HK-2 (cell line): Measurements from ENCODE around the gene MRPL53.
"Not testable (repeated sequence)": the region's sequence is repeated elsewhere in the genome, so short reads cannot be mapped to it uniquely, and the experiment has no call there.

ENCODE experiments used
- DNase-seq: peaks from one replicate; pipeline ENCODE4 v3.0.0-alpha.2; 2018; ENCODE audit not compliant: unreplicated experiment

MRPL53 gene

DNA sequence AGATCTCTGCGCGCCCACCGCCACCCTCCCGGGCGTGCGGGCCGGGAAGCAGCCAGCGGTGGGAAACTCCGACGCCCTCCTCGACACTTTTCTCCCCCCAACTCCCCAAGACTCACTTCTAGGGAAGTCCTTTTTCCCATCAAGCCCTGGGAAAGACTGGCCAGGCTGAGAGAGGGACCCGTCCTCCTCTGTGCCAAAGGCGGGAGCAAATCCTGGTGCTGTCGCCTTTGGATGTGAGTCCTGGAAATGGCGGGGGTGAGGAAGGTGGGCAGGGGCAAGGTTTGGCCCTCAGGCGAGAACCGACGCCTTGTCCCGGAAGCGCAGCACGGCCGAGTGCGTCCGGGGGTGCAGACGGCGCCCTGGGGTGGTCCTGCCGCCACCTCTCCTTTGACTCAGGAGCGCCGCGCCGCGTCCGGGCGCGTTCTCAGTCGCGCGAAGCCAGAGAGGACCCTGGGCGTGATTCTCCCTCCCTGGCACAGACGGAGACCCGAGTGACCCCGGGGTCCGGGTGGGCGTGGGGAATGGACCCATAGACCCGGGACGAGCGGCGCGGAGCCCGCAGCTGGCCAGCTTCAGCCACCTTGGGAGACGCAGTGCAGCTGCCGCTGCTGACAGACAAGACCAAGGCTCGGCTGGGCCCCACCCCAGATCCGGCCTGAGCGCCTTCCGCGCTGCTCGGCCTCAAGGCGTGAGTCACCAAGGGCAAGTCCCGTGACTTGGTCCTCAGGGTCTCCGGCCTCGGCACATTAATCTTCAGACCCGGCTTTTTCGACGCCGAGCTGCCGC lies 30.4 kb upstream of the MRPL53 start:
- DNase-seq = peak; percentile 87

DNA sequence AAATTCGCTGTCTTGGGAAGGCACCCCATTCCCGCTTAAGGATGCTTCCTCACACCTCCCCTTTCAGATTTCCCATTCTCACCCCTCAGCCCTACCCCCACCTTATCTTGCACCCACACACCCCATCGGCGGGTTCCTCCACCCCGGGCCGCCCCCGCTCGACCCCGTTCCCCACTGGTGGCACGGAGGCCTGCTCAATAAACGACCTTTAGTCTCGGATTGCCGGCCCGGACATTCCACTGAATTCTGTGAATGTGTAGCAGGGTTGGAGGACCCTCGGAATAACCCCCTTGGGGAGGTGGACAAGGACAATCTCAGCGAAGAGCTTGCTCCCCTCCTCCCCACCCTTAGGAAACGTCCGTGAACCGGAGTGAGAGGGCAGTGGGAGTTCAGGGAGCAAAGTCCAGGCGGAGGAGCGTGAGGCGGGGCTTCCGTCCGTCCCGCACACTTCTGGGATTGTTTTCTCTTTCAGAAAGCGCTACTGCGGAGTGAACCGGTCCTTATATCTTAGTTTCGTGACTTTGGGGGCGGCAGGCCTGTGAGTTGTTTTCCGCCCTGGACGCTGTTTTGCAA lies 29.8 kb upstream of the MRPL53 start:
- DNase-seq = no peak

DNA sequence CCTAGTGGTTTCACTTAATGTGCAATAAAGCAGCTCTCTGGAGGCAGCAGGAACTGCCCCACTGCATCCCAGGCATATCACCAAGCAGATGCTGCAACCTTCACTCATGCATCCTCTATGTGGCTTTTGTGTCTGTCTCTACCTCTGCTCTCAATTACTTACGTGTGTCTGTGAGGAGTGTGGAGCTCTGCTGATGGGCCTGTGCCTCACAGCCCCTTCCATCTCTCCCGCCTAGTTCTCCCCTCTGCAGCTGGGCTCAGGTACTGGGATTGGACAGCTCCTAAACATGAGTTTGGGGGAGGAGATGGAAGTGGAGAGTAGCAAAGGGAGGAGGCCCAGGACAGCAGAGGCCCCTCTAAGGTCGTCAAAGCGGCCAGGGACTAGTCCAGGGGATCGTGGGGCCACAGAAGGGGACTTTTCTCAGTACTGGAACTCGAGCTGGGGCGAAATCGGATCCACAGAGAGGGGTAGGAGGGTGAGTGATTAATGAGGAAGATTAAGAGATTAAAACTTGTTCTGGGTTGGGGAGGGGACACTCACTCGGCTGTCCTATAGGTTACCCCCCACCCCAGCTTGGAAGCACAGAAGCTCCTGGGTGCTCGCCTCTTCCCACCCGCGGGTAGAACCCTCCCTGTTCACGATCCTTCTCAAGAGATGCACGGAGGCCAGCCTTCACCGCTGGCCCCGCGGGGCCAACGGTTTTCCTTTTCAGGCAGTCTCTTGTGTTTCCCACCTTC lies 29.0 kb upstream of the MRPL53 start:
- no peak for DNase-seq

GRCh38 chr2:74500578-74500946 lies 28.1 kb upstream of the MRPL53 start:
- DNase-seq = no peak

DNA sequence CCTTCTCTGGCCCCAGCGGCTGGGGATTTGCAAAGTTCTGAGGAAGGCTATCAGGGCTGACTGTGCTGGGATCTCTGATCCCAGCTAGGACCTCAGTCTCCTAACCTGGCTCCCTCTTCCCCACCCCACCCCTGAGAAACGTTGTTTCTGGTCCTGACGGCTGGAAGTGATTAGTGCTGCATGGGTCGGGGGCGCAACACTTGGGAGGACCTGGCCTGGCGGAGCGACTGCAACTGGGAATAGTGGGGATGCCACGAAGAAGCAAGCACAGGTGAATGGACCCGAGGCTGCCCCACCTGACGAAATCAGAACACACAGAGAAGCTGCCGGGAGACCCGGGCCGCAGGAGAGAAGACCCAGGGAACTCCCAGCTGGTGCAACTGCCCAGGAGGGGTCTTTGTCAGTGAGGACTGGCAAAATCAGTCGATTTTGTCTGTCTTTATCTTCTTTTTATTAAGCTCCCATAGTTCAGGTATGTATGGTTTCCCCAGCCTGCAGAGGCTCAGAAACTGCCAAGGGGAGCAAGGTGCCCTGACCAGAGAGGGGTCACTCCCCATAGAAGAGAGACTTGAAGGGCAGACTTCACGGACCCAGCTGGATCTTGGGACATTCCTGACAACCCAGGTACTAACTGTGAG lies 27.6 kb upstream of the MRPL53 start:
- DNase-seq = no peak

GRCh38 chr2:74499267-74499939 lies 26.9 kb upstream of the MRPL53 start, which contains the start of gene LBX2:
LBX2 (minus strand) TSS chr2:74499603; CDS start chr2:74499537, 66 bp downstream.
- no peak for DNase-seq

- DNase-seq = peak; percentile 23
These were observed 26.2 kb upstream of the MRPL53 start for GRCh38 chr2:74498500-74499266.

- DNase-seq = no peak
These were observed 25.5 kb upstream of the MRPL53 start for GRCh38 chr2:74497777-74498499.

DNA sequence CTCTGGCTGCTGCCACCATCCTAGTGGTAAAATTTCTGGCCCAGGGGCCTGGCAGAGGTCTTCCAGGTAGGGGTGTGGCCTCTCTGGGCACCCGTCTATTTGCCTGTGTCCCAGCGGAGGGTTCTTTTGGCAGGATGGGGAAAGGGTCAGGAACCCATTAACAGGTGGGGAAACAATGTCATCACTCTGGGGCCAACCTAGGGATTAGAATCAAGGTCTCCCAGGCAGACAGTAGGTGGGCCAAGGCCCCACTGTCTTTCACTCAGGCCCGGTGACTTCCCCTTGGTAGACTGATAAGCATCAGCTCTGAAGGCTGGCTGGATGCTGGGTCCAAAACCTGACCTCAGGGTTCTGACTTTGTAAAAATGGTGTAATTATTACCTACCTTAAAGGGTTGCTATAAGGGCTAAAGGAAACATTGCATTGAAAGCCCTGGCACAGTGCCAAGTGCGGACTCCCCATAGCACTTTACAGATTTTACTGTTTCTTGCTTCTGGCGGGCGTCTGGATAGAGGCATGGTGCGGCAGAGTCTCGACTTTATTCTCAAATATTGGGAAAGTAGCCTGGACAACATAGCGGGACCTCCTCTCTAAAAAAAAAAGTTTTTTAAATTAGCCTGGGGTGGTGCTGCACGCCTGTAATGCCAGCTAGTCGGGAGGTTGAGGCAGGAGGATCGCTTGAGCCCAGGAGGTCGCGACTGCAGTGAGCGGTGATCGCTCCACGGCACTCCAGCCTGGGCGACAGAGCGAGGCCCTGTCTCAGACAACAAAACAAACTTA lies 24.7 kb upstream of the MRPL53 start:
- DNase-seq = no peak

DNA sequence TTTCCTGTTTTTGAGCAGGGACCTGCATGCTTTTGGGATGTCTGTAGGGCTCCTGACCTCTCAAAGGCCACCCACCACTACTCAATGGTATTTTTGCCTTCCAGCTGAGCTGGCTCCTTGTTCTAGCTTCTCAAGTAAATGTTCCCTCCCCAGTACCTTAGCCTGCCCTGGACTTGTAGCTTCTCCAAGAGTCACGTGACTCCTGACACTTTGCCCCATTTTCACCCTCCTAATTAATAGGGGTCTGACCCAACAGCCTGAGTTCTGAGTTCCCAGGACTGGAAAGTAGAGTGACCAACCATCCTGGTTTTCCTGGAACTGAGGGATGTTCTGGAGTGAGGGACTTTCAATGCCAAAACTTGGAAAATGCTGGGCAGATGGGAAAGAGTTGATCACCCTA lies 23.0 kb upstream of the MRPL53 start:
- no peak for DNase-seq

DNA sequence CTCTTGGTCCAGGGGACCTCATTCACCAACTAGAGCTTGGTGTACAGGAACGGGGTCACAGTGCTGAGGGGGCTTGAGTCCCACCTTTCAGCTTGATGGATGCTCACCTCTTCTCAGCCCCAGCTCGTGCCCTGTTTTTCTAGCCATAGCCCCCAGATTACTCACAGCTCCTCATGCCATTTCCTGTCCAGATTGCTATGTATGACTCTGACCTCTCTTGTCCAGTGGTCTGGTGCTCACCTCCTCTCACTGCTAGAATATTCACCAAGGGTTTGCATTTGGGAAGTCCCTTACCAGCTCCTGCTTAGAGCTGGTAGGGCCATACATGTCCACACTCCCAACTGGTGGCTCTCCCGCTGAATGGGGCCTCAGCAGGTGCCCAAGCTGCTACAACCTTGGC lies 21.1 kb upstream of the MRPL53 start:
- DNase-seq = no peak

DNA sequence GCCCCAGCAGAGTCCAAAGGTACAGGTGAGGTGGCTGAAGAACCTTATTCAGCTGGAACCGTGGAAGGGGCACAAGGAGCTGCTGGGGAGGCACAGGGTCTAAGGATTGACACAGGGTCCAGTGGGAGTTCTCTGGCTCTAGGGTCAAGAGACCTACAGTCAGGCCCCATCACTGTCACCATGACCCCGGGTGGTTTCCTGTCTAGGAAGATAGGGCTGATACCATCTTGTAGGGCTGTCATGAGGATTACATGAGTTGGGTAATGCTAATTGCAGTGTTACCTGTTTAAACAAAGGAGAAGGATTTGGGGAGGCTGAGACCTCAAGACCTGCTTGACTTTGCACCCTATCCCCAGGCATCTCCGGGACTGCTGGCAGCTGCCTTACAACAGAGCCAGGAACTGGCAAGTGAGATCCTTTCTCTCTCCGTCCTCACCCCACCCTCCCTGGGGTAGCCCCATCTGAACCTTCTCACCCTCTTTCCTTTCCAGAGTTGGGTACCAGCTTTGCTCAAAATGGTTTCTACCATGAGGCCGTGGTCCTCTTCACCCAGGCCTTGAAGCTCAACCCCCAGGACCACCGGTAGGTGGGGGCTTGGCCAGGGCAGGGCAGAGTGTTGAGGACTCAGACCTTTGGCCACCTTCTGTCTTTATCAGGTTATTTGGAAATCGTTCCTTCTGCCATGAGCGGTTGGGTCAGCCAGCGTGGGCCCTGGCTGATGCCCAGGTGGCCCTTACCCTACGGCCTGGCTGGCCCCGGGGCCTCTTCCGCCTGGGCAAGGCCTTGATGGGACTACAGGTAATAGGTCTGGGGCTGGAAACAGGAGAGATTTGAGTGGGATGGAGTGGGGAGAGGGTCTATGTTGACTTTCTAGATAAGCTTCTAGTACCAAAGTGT lies 19.4 kb upstream of the MRPL53 start:
- no peak for DNase-seq

- no peak for DNase-seq
These were observed 17.4 kb upstream of the MRPL53 start for GRCh38 chr2:74489906-74490305.

GRCh38 chr2:74488643-74489481 lies 16.4 kb upstream of the MRPL53 start:
- DNase-seq = no peak

DNA sequence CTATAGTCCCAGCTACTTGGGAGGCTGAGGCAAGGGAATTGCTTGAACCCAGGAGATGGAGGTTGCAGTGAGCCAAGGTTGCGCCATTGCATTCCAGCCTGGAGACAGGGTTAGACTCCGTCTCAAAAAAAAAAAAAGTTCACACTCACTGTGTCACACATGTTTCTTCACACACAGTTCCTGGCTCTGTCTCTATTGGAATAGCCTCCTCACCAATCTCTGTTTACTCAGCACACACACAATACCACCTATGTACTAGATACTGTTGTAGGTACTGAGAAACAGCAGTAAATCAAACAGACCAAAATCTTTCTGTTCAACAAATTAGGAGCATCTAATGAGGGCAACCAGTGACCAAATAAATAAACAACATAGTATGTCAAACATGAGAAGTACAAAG lies 13.7 kb upstream of the MRPL53 start:
- no peak for DNase-seq

- not testable (repeated sequence) for DNase-seq
These were observed 11.2 kb upstream of the MRPL53 start for GRCh38 chr2:74483675-74484164.
